Cardiac fibroblast (primary cell): ENCODE results near the gene CACNA1H.

Source experiments
- DNase-seq, 2 donors: peaks; one replicate each; pipeline versions ENCODE4 v3.0.0 to v3.0.0-alpha.2; 2010; ENCODE audit warnings: low read depth in 2 of 2
- H3K4me3 ChIP-seq, 2 donors: replicated peaks in 1 of 2; 1 replicate in 1 of 2; 2 replicates in 1 of 2; pipeline ENCODE4 v1.5.1; 2011; ENCODE audit warnings: low read depth in 2 of 2, low read length in 2 of 2, mild to moderate bottlenecking in 2 of 2, moderate library complexity in 1 of 2
- TF ChIP-seq, protein P1 (sequence below): IDR thresholded peaks from one replicate; pipeline ENCODE4 v1.5.1; 2011; ENCODE audit warnings: low read depth, mild to moderate bottlenecking, low read length, inconsistent platforms

Gene CACNA1H

DNA sequence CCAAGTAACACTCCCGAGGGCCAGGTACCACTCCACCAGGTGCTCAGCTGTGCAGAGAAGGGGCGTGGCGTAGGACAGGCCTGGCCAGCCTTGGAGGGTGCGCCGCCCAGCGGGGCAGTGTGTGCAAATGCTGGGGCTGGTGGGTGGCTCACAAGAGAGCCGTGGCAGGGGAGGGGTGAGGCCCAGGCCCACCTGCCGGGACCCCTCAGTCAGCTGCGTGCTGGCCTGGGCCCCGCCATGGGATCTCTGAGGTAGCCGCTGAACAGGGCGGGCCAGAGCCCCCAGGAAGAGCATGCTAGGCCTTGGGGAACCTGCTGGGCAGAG lies 63.4 kb downstream of the CACNA1H start:
- TF ChIP-seq, protein P1, sequence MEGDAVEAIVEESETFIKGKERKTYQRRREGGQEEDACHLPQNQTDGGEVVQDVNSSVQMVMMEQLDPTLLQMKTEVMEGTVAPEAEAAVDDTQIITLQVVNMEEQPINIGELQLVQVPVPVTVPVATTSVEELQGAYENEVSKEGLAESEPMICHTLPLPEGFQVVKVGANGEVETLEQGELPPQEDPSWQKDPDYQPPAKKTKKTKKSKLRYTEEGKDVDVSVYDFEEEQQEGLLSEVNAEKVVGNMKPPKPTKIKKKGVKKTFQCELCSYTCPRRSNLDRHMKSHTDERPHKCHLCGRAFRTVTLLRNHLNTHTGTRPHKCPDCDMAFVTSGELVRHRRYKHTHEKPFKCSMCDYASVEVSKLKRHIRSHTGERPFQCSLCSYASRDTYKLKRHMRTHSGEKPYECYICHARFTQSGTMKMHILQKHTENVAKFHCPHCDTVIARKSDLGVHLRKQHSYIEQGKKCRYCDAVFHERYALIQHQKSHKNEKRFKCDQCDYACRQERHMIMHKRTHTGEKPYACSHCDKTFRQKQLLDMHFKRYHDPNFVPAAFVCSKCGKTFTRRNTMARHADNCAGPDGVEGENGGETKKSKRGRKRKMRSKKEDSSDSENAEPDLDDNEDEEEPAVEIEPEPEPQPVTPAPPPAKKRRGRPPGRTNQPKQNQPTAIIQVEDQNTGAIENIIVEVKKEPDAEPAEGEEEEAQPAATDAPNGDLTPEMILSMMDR = no peak
- DNase-seq = no peak
- H3K4me3 ChIP-seq = no peak overlapping the region

DNA sequence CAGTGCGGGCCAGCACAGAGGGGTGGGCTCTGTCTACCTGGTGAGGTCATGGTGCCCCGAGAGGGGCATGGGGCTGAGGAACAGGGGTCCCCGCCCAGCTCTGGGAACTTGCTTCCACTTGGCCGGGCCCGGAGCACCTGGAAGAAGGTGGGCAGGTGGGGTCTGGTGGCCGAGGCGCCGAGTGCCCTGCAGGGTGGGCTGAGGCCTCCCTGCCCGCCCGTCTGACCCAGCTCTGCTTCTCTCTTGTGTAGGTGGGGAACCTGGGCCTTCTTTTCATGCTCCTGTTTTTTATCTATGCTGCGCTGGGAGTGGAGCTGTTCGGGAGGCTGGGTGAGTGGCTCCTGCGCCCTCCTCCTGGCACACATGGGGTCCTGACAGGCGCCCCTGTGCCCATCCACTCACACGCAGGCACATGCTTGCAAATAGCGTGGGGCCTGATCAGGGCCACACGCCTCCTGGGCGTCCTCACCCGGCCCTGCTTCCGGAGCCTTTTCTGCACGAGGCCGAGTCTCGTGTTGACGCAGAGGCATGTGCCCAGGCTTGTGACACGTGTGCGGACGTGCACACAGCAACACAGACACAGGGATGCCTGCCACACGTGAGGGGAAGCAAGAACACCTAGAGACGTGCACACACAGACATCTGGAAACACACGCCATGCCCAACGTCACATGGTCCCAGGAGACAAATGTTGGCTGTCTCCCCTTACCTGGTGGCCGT lies 63.9 kb downstream of the CACNA1H start:
- H3K4me3 ChIP-seq = no peak overlapping the region
- no peak for DNase-seq
- TF ChIP-seq, protein P1 = no peak

DNA sequence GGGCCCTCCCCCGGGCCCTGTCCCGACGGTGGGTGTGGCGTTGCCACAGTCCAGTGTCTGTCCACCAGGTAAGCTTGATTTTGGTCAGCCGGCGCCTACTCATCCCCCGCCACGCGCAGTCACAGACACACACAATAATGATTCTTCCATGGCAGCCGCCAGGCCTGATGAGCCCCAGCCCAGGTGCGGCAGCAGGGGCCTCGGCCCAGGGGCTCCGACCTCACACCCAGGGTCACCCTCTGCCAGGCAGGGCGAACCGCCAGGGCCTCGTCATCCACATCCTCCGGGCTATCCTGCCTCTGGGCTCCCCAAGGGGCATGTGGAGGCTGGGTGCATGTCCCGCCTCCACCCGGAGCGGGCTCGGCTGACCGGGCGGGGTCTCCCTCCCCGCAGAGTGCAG lies 64.6 kb downstream of the CACNA1H start:
- no peak overlapping the region for H3K4me3 ChIP-seq
- DNase-seq = no peak
- TF ChIP-seq, protein P1 = no peak

DNA sequence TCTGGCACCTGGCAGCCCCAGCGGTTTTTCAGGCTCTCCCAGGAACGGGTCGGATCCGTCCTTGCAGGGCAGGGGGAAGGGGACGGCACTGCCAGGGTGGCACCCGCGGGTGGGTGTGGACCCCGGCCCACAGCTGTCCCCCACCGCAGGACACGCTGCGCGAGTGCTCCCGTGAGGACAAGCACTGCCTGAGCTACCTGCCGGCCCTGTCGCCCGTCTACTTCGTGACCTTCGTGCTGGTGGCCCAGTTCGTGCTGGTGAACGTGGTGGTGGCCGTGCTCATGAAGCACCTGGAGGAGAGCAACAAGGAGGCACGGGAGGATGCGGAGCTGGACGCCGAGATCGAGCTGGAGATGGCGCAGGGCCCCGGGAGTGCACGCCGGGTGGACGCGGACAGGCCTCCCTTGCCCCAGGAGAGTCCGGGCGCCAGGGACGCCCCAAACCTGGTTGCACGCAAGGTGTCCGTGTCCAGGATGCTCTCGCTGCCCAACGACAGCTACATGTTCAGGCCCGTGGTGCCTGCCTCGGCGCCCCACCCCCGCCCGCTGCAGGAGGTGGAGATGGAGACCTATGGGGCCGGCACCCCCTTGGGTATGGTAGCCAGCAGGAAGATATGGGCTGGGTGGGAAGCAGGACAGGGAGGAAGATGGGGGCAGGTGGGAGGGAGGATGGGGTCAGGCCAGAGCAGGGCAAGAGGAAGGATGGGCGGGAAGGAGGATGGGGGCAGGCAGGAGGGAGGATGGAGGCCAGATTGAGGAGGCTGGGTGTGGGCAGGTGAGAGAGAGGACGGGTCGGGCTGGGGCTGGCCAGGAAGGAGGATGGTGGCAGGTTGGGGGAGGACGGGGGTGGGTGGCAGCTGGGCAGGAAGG lies 65.4 kb downstream of the CACNA1H start:
- no peak overlapping the region for H3K4me3 ChIP-seq
- TF ChIP-seq, protein P1 = no peak
- no peak for DNase-seq

DNA sequence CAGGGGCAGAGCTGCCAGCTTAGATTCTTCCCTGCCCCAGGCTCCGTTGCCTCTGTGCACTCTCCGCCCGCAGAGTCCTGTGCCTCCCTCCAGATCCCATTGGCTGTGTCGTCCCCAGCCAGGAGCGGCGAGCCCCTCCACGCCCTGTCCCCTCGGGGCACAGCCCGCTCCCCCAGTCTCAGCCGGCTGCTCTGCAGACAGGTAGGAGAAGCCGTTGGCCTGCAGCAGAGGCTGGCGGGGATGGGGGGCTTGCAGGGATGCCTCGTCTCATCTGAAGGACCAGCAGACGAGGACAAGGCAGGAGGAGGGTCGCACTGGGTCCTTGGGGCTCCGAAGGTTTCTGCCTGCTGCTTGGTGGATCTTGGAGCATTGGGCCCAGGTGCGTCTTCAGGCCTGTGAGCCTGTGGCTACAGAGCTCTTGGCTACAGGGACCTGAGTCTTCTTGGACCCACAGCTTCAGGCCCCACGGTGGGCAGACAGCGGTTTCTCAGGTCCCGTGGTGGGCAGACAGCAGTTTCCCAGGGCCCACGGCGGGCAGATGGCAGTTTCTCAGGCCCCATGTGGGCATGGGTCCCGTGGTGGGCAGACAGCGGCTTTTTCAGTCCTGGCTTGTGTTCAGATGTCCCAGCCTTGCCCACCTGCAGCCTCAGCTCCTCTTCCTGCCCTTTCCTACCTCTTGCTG lies 66.2 kb downstream of the CACNA1H start:
- no peak for DNase-seq
- TF ChIP-seq, protein P1 = no peak
- H3K4me3 ChIP-seq = no peak overlapping the region

DNA sequence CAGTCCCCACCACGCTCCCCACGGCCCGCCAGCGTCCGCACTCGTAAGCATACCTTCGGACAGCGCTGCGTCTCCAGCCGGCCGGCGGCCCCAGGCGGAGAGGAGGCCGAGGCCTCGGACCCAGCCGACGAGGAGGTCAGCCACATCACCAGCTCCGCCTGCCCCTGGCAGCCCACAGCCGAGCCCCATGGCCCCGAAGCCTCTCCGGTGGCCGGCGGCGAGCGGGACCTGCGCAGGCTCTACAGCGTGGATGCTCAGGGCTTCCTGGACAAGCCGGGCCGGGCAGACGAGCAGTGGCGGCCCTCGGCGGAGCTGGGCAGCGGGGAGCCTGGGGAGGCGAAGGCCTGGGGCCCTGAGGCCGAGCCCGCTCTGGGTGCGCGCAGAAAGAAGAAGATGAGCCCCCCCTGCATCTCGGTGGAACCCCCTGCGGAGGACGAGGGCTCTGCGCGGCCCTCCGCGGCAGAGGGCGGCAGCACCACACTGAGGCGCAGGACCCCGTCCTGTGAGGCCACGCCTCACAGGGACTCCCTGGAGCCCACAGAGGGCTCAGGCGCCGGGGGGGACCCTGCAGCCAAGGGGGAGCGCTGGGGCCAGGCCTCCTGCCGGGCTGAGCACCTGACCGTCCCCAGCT lies 67.3 kb downstream of the CACNA1H start:
- no peak overlapping the region for H3K4me3 ChIP-seq
- DNase-seq = no peak
- TF ChIP-seq, protein P1 = no peak
